GM18505 (cell line): Measurements from ENCODE around the gene NUDT11.
"Not testable (repeated sequence)": the region's sequence is repeated elsewhere in the genome, so short reads cannot be mapped to it uniquely, and the experiment has no call there.

Experiments
- ATAC-seq: cut with Tn5 transposase; IDR thresholded peaks from one replicate; pipeline ENCODE4 v1.9.1; 2021; ENCODE audit not compliant: unreplicated experiment
- POLR2A ChIP-seq: IDR thresholded peaks from 4 replicates; pipeline ENCODE4 v1.6.1; 2011; ENCODE audit warnings: borderline replicate concordance; ENCODE audit not compliant: insufficient read depth, insufficient read length; ENCODE audit errors: extremely low read depth

The NUDT11 gene

GRCh38 chrX:51496501-51497291 lies at the start of gene NUDT11:
Gene NUDT11, minus strand, starts transcription at chrX:51496592. Its CDS starts 148 bp downstream, at chrX:51496444.
- peak; percentile 53 for ATAC-seq

DNA sequence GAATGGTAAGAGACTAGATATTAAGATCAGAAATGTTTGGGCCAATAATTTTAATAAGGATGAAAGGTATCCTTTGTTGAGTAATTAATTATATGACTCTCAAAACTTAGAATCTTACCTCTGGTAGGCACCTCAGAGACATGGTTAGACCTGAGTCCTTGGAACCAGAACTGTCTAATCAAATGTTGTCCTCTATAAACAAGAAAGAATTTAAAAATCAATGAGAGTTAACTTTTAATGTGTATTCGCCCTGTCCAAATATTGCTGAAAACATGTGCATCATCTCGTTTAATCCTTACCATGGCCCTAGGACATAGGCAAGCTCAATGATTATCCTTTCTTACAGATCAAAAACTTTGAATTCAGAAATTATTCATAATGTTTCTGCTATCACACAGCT lies 24.0 kb upstream of the NUDT11 start:
- ATAC-seq: no peak
- TF ChIP-seq POLR2A: no peak

More at GRCh38 chrX:51496501-51497291, at the start of gene NUDT11:
- TF ChIP-seq POLR2A: no peak

- not testable (repeated sequence) for ATAC-seq
These were observed 22.7 kb upstream of the NUDT11 start for GRCh38 chrX:51519131-51519530.

GRCh38 chrX:51507551-51507950 lies 11.2 kb upstream of the NUDT11 start:
- no peak for TF ChIP-seq POLR2A
- ATAC-seq: no peak

- ATAC-seq: peak; percentile 24
These were observed 497 bp downstream of the NUDT11 start for GRCh38 chrX:51495701-51496488.

DNA sequence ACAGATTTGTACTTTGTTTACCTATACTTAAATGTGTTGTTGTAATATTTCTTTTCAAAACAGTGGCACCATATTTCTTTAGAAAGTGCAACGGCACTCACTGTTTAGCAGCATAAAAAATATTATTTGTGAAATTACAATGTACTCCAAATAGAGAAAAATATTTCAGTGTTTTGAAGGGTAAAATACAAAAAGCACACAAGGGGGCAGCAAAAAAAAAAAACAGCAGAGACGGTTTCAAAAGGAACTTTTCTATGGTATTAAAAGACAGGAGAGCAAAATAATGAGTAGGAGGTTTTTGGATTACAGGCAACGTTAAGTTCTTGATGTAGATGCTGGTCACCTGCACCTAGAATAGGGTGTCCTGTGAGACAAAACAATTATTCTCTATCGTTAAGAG lies 2.0 kb downstream of the NUDT11 start:
- no peak for TF ChIP-seq POLR2A
- no peak for ATAC-seq

DNA sequence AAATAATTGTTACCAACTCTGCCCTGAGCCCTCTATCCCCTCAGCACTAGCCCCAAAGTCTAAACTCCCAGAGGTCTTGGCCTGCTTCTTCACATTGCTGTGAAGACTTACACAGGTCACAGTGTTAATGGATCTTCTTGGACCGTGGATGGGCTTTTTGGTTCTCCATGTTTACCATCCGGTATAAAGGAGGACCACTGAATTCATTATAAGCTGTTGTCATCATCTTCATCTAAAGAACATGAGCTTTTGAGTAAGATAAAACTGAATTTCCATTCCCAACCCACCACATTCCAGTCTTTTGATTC lies 8.5 kb downstream of the NUDT11 start:
- ATAC-seq: peak; percentile 17
- no peak for TF ChIP-seq POLR2A

- ATAC-seq: no peak
- TF ChIP-seq POLR2A: no peak
These were observed 11.8 kb downstream of the NUDT11 start for GRCh38 chrX:51484616-51485015.

DNA sequence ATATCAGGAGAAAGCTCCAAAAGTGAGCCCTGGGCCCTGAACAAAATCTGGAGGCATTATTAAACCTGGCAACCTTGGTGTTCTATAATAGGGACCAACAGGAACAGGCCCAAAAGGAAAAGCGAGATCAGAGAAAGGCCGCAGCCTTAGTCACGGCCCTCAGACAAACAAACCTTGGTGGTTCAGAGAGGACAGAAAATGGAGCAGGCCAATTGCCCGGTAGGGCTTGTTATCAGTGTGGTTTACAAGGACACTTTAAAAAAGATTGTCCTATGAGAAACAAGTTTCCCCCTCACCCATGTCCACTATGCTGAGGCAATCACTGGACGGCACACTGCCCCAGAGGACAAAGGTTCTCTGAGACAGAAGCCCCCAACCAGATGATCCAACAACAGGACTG lies 14.0 kb downstream of the NUDT11 start:
- ATAC-seq: not testable (repeated sequence)

- TF ChIP-seq POLR2A: no peak
- ATAC-seq: no peak
These were observed 19.5 kb downstream of the NUDT11 start for GRCh38 chrX:51476930-51477329.

DNA sequence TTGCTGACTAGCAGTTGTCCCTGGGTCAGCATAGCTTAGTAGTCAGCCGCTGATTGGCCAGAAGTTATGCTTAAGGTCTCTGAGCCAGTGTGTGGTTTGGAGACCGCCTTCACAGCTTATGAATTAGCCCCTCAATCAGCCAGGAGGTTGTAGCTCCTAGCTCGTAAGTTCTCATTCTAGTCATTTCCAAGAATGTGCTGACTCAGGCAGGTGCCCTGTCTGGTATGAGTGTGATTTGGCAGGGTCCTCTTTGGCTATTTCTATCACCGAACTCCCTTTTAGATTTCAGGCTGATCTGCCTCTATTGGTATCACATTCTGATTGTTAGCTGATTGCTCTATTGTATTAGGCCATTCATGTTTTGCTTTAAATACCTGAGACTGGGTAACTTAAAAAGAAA lies 33.1 kb downstream of the NUDT11 start:
- no peak for ATAC-seq
- TF ChIP-seq POLR2A: no peak

DNA sequence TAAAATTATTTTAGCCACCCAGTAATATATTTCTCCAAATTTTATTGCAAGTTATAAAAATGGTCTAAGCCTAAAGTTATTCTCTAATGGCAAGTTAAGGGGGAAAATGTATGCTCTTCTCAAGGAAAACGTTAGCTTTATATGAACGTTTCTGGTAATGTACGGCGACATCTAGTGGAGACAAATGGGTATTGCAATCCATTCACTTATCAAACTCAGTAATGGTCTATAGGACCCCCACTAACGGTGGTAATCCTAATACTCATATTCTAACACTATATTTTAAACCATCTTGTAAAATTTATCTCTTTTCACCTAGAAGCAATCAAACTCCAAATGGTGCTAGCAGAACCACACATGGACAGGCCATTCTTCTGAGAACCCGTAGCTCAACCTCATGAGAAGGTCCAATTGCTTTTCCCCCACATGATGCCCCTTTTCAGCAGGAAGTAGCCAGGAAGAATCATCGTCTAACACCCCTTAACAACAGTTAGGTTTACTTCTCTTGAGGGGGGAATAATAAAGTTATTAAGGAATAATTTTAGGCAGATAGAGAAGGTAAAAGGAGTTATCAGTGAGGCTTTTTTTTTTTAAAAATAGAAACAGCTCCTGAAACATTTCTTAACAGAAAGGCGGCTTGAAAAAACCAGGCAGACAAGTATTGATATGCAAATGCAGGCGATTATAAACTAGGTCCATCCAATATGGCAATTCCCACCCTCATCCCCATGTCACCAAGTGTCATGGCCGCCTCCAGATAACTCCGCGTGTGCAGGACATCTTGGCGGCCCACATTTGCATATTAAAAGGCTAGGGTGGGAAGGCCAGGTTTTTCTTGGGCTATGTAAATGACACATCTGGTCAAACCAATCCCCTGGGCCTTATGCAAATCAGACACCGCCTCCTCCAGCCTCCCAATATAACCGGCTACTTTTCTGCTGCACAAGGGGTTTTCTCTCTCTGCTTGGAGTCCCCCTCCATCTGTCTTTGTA lies 35.0 kb downstream of the NUDT11 start:
- ATAC-seq: no peak
- TF ChIP-seq POLR2A: no peak

- no peak for TF ChIP-seq POLR2A
These were observed 37.3 kb downstream of the NUDT11 start for GRCh38 chrX:51459125-51459524.

More at GRCh38 chrX:51459125-51459524, 37.3 kb downstream of the NUDT11 start:
- ATAC-seq: no peak
